GM12878 (cell line): ENCODE measurements around the gene CFAP52. TPM values are rescaled to one million over a fixed set of nuclear protein-coding genes. Genes with fewer than 3 reads are reported as not detected.

Experiments
- ATAC-seq: fragments of 200-7000 bp; cut with Tn5 transposase; 3 replicates; pipeline ENCODE4 v1.9.1; 2020; ENCODE audit warnings: mild to moderate bottlenecking, moderate library complexity
- BruUV-seq: library from RNA; stranded (reverse); fragments of 400-500 nt; replicated peaks from 2 replicates; lab custom pipeline; 2021; lab: Mats Ljungman, UMichigan
- CTCF ChIA-PET: fragments of 300-600 bp; sonication (Branson Sonifier 250); formaldehyde crosslinking; extraction: SDS; loops from one replicate; lab custom pipeline; 2021; ENCODE audit warnings: inconsistent platforms; lab: Yijun Ruan, JAX
- POLR2A ChIA-PET: fragments of 350-600 bp; formaldehyde crosslinking; extraction: SDS; loops from one replicate; lab custom pipeline; 2021; ENCODE audit warnings: inconsistent platforms; lab: Charles Lee
- RAD21 ChIA-PET: fragments of 300-600 bp; sonication (Branson Sonifier 250); formaldehyde crosslinking; loops from one replicate; lab custom pipeline; 2023; ENCODE audit warnings: antibody characterized with exemption; ENCODE audit not compliant: unreplicated experiment; lab: Charles Lee
- SMC1A ChIA-PET: fragments of 300-600 bp; sonication (Branson Sonifier 250); formaldehyde crosslinking; loops from one replicate; lab custom pipeline; 2023; ENCODE audit not compliant: unreplicated experiment, uncharacterized antibody; lab: Charles Lee
- DNase-seq: peaks from one replicate; pipeline ENCODE4 v3.0.0-alpha.2; 2011; ENCODE audit warnings: low read depth, low spot score
- FAIRE-seq: peaks from 3 replicates; lab custom pipeline; 2011; peaks lifted over from hg19 to GRCh38; lab: Jason Lieb, UNC
- H2AFZ ChIP-seq: 2 replicates; pipeline ENCODE4 v1.6.0; 2011; ENCODE audit warnings: low read depth, low read length, control low read depth; ENCODE audit not compliant: control insufficient read depth
- H3K27ac ChIP-seq: 2 replicates; pipeline ENCODE4 v1.5.1; 2011; ENCODE audit warnings: control low read depth; ENCODE audit not compliant: control insufficient read depth, insufficient read depth
- H3K27me3 ChIP-seq, 2 experiments: replicated peaks in 1 of 2; 2 replicates each; pipeline versions ENCODE4 v1.6.0 to v1.6.1; 2011; ENCODE audit warnings: low read length in 1 of 2; ENCODE audit not compliant: control insufficient read depth in 2 of 2, insufficient read depth in 2 of 2
- H3K36me3 ChIP-seq, 2 experiments: 2 replicates each; pipeline ENCODE4 v1.5.1; 2011; ENCODE audit warnings: low read length in 1 of 2; ENCODE audit not compliant: control insufficient read depth in 2 of 2, insufficient read depth in 2 of 2
- H3K4me1 ChIP-seq: 2 replicates; pipeline ENCODE4 v1.6.1; 2011; ENCODE audit warnings: mild to moderate bottlenecking, low read length, moderate library complexity, mixed read lengths; ENCODE audit not compliant: control insufficient read depth, insufficient read depth
- H3K4me2 ChIP-seq: 2 replicates; pipeline ENCODE4 v1.6.0; 2011; ENCODE audit warnings: control low read depth; ENCODE audit not compliant: control insufficient read depth, insufficient read depth
- H3K4me3 ChIP-seq: fragments of 200-600 bp; sonication (generic); 2 replicates; pipeline ENCODE4 v1.5.1; 2016
- H3K79me2 ChIP-seq: 2 replicates; pipeline ENCODE4 v1.6.0; 2011; ENCODE audit warnings: low read length; ENCODE audit not compliant: control insufficient read depth, insufficient read depth
- H3K9ac ChIP-seq: 2 replicates; pipeline ENCODE4 v1.8.0; 2011; ENCODE audit warnings: low read length, control low read depth, mixed read lengths; ENCODE audit not compliant: control insufficient read depth, insufficient read depth
- H3K9me3 ChIP-seq: replicated peaks from 3 replicates; pipeline ENCODE4 v1.5.1; 2011; ENCODE audit warnings: mild to moderate bottlenecking, low read length; ENCODE audit not compliant: control insufficient read depth, insufficient read depth
- H4K20me1 ChIP-seq: 2 replicates; pipeline ENCODE4 v1.6.0; 2011; ENCODE audit not compliant: control insufficient read depth, insufficient read depth
- ESRRA ChIP-seq: IDR thresholded peaks from 2 replicates; pipeline ENCODE4 v1.6.1; 2012; ENCODE audit warnings: mild to moderate bottlenecking, low read length, improper control_type of control experiment
- EZH2 ChIP-seq: IDR thresholded peaks from 2 replicates; pipeline ENCODE4 v1.6.1; 2012; ENCODE audit warnings: low read depth, mild to moderate bottlenecking, control low read depth, inconsistent platforms, low read length, borderline replicate concordance; ENCODE audit not compliant: control insufficient read depth
- HCFC1 ChIP-seq: fragments of 150-350 bp; IDR thresholded peaks from 2 replicates; pipeline ENCODE4 v1.6.1; 2014; ENCODE audit warnings: low read length
- PML ChIP-seq: IDR thresholded peaks from 2 replicates; pipeline ENCODE4 v1.6.1; 2012; ENCODE audit warnings: low read length, inconsistent platforms
- SMARCA5 ChIP-seq: fragments of 450-650 bp; IDR thresholded peaks from 2 replicates; pipeline ENCODE4 v1.6.1; 2017; ENCODE audit warnings: mild to moderate bottlenecking
- YBX1 ChIP-seq: fragments of 450-650 bp; IDR thresholded peaks from 2 replicates; pipeline ENCODE4 v1.6.1; 2016; ENCODE audit warnings: antibody characterized with exemption
- WGBS: methylation state at CpG from one replicate; pipeline ENCODE4 v1.1.6; 2016; ENCODE audit warnings: low lambda C conversion rate; ENCODE audit not compliant: insufficient replicate concordance, insufficient coverage; ENCODE audit errors: missing lambda C conversion rate; 5-methylcytosine and 5-hydroxymethylcytosine counted together
- in situ Hi-C: fragments of 300-500 bp; cut with MboI; formaldehyde crosslinking; loops from 9 replicates; pipeline ENCODE4 v1.14.3; 2018; ENCODE audit warnings: mixed read lengths
- intact Hi-C: fragments of 100-400 bp; cut with micrococcal nuclease; formaldehyde crosslinking; loops from one replicate; pipeline ENCODE4 v1.14.2; 2022; ENCODE audit not compliant: unreplicated experiment
- polyA plus RNA-seq, 11 experiments: library from polyadenylated mRNA; depleted of rRNA in 4 of 11; unstranded in 6 of 11; stranded (reverse) in 5 of 11; fragments of >200 nt; fragmentation: Nextera tagmentation in 4 of 11; fragmentation: Illumina TruSeq in 1 of 11; extraction: Ambion mirVana in 4 of 11; extraction: Trizol in 1 of 11; gene quantifications; 1 replicate in 1 of 11; 2 replicates in 10 of 11; pipeline versions ENCODE4 v1.2.1 to v1.2.3, GENCODE V29; 2011 to 2016; ENCODE audit warnings: inconsistent platforms in 2 of 11, missing spikeins in 2 of 11, low read depth in 1 of 11
- total RNA-seq, 4 experiments: library from RNA; depleted of rRNA in 3 of 4; stranded (reverse); fragments of >200 nt in 3 of 4; fragmentation: Illumina TruSeq in 1 of 4; extraction: Trizol in 1 of 4; gene quantifications; 2 replicates each; pipeline versions ENCODE4 v1.2.1 to v1.2.3, GENCODE V29; 2013 to 2021
- TF ChIP-seq, protein P1 (sequence below), 3 experiments: IDR thresholded peaks in 2 of 3; conservative IDR thresholded peaks in 1 of 3; 2 replicates each; pipeline ENCODE4 v1.5.1; 2011; ENCODE audit warnings: low read depth in 3 of 3, low read length in 3 of 3, mild to moderate bottlenecking in 3 of 3, control low read depth in 2 of 3, moderate library complexity in 2 of 3, inconsistent platforms in 1 of 3, mixed read lengths in 1 of 3; ENCODE audit not compliant: control insufficient read depth in 2 of 3, insufficient read depth in 1 of 3; ENCODE audit errors: extremely low read depth in 1 of 3
- TF ChIP-seq, protein P2 (sequence below): fragments of 450-650 bp; conservative IDR thresholded peaks from 2 replicates; pipeline ENCODE4 v1.6.1; 2017; ENCODE audit warnings: mild to moderate bottlenecking, moderate library complexity
- TF ChIP-seq, protein P3 (sequence below): IDR thresholded peaks from 2 replicates; pipeline ENCODE4 v1.6.1; 2012; ENCODE audit warnings: low read depth, low read length, improper control_type of control experiment
- TF ChIP-seq, protein P4 (sequence below): fragments of 450-650 bp; IDR thresholded peaks from 2 replicates; pipeline ENCODE4 v1.6.1; 2018; ENCODE audit warnings: mild to moderate bottlenecking, low read depth, moderate library complexity; ENCODE audit not compliant: partially characterized antibody

CFAP52 gene
- total and polyA plus RNA-seq, 10 of the 15 experiments (the other 5 are each of a cell fraction or from before 2014, with no cell fraction given): 0.05 to 0.14 TPM; not detected in 8

DNA sequence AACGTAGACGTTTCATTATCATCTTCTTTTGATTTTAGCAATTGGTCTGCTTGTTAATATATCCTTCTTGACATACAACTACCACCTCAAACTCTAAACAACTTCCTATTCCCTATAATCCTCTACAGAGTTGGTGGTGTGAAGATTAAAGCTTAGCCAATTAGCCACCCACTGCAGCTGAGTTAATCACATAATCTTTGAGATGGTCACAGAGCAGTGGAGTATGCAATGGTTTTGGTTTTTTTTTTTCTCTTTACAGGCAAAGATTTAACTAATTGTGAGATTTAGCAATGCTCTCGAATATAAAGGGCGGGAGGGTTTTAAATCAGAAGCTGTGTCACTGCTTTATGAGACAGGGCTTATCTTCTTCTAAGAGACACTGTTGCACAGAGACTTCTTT is 37.8 kb upstream of the CFAP52 start:
- in situ Hi-C loops (no loop called here), intact Hi-C loops (no loop called here)
- SMC1A ChIA-PET: no interaction called here
- Histone ChIP-seq H3K79me2 (no peaks in the 10 kb centered on the region), H3K9ac (no peak overlapping the region), H4K20me1 (no peaks in the 10 kb centered on the region), H3K4me2 (no peak overlapping the region), H3K36me3 (no peaks in the 10 kb centered on the region), H3K9me3 (no peaks in the 10 kb centered on the region), H3K4me1 (no peaks in the 10 kb centered on the region), H3K27me3 (no peaks in the 10 kb centered on the region), H3K4me3 (no peak overlapping the region), H2AFZ (no peak overlapping the region), H3K27ac (no peak overlapping the region)
- RAD21 ChIA-PET: interaction anchor here (0.6 kb wide), 1 partner anchor 16 kb away, joined by 3 read pairs; no protein-coding TSS in a partner anchor
- CTCF ChIA-PET: no interaction called here
- BruUV-seq: no TSS peak
- DNase-seq: no peak
- POLR2A ChIA-PET: no interaction called here
- WGBS: 100% methylated on average over 4 of the region's 4 CpGs
- TF ChIP-seq YBX1: no peak
- TF ChIP-seq, protein P1, sequence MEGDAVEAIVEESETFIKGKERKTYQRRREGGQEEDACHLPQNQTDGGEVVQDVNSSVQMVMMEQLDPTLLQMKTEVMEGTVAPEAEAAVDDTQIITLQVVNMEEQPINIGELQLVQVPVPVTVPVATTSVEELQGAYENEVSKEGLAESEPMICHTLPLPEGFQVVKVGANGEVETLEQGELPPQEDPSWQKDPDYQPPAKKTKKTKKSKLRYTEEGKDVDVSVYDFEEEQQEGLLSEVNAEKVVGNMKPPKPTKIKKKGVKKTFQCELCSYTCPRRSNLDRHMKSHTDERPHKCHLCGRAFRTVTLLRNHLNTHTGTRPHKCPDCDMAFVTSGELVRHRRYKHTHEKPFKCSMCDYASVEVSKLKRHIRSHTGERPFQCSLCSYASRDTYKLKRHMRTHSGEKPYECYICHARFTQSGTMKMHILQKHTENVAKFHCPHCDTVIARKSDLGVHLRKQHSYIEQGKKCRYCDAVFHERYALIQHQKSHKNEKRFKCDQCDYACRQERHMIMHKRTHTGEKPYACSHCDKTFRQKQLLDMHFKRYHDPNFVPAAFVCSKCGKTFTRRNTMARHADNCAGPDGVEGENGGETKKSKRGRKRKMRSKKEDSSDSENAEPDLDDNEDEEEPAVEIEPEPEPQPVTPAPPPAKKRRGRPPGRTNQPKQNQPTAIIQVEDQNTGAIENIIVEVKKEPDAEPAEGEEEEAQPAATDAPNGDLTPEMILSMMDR (IDR thresholded peaks at IDR 0.05 in 2 of 3, conservative IDR thresholded peaks at IDR 0.05 in 1 of 3; ENCODE audit: control insufficient read depth in 2 of 3, extremely low read depth in 1 of 3, insufficient read depth in 1 of 3, low read depth in 3 of 3, low read length in 3 of 3): no peak
- no peak for ATAC-seq
- FAIRE-seq: no peak

GRCh38 chr17:9541718-9542117 is 34.7 kb upstream of the CFAP52 start:
- BruUV-seq: no TSS peak
- Histone ChIP-seq H3K36me3 (no peaks in the 10 kb centered on the region; a peak in 1 of 4 replicates), H3K4me2 (no peak overlapping the region), H3K4me1 (no peaks in the 10 kb centered on the region), H3K27me3 (no peaks in the 10 kb centered on the region), H3K9me3 (no peaks in the 10 kb centered on the region), H3K4me3 (no peak overlapping the region), H3K79me2 (no peaks in the 10 kb centered on the region), H3K9ac (no peak overlapping the region), H4K20me1 (no peaks in the 10 kb centered on the region), H3K27ac (no peak overlapping the region), H2AFZ (no peak overlapping the region)
- ChIA-PET POLR2A (no interaction called here), CTCF (no interaction called here), RAD21 (no interaction called here), SMC1A (no interaction called here)
- ATAC-seq: no peak
- no peak for DNase-seq
- intact Hi-C loops (no loop called here), in situ Hi-C loops (no loop called here)
- FAIRE-seq: no peak
- WGBS: 89% methylated on average over 4 of the region's 4 CpGs
- TF ChIP-seq, protein P2, sequence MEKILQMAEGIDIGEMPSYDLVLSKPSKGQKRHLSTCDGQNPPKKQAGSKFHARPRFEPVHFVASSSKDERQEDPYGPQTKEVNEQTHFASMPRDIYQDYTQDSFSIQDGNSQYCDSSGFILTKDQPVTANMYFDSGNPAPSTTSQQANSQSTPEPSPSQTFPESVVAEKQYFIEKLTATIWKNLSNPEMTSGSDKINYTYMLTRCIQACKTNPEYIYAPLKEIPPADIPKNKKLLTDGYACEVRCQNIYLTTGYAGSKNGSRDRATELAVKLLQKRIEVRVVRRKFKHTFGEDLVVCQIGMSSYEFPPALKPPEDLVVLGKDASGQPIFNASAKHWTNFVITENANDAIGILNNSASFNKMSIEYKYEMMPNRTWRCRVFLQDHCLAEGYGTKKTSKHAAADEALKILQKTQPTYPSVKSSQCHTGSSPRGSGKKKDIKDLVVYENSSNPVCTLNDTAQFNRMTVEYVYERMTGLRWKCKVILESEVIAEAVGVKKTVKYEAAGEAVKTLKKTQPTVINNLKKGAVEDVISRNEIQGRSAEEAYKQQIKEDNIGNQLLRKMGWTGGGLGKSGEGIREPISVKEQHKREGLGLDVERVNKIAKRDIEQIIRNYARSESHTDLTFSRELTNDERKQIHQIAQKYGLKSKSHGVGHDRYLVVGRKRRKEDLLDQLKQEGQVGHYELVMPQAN: no peak
- TF ChIP-seq ESRRA (no peak), HCFC1 (no peak), PML (no peak), EZH2 (no peak), SMARCA5 (no peak)
- TF ChIP-seq, protein P3, sequence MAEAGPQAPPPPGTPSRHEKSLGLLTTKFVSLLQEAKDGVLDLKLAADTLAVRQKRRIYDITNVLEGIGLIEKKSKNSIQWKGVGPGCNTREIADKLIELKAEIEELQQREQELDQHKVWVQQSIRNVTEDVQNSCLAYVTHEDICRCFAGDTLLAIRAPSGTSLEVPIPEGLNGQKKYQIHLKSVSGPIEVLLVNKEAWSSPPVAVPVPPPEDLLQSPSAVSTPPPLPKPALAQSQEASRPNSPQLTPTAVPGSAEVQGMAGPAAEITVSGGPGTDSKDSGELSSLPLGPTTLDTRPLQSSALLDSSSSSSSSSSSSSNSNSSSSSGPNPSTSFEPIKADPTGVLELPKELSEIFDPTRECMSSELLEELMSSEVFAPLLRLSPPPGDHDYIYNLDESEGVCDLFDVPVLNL: no peak
- TF ChIP-seq, protein P4, sequence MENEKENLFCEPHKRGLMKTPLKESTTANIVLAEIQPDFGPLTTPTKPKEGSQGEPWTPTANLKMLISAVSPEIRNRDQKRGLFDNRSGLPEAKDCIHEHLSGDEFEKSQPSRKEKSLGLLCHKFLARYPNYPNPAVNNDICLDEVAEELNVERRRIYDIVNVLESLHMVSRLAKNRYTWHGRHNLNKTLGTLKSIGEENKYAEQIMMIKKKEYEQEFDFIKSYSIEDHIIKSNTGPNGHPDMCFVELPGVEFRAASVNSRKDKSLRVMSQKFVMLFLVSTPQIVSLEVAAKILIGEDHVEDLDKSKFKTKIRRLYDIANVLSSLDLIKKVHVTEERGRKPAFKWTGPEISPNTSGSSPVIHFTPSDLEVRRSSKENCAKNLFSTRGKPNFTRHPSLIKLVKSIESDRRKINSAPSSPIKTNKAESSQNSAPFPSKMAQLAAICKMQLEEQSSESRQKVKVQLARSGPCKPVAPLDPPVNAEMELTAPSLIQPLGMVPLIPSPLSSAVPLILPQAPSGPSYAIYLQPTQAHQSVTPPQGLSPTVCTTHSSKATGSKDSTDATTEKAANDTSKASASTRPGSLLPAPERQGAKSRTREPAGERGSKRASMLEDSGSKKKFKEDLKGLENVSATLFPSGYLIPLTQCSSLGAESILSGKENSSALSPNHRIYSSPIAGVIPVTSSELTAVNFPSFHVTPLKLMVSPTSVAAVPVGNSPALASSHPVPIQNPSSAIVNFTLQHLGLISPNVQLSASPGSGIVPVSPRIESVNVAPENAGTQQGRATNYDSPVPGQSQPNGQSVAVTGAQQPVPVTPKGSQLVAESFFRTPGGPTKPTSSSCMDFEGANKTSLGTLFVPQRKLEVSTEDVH: no peak
